ENCODE data around the gene KRT23. TPM values are rescaled to one million over a fixed set of nuclear protein-coding genes. Genes with fewer than 3 reads are reported as not detected.

KRT23 gene
- total and polyA plus RNA-seq, 2 of the 4 experiments (the other 2 are of a cell fraction) = 0.36 to 0.39 TPM

GRCh38 chr17:40961591-40961990 is 24.1 kb upstream of the KRT23 start:
- H3K4me1 ChIP-seq (ENCODE audit: control insufficient read depth, insufficient read depth, low read length) = peaks cover 8% of the 10 kb centered on the region
- H4K91ac ChIP-seq (ENCODE audit: insufficient read depth, low read depth, low read length) = no peak overlapping the region
- no peak overlapping the region for H2BK20ac ChIP-seq (ENCODE audit: low read depth, low read length)
- intact Hi-C loops (cut with micrococcal nuclease) = no loop called here
- ATAC-seq (ENCODE audit: low read depth) (no peak), DNase-seq (no peak)
- dilution Hi-C loops (cut with HindIII; ENCODE audit: low sequenced_read_pairs, unreplicated experiment) = no loop called here
- no CpG with 5 or more reads among the region's 1 CpG for WGBS, 2 experiments (ENCODE audit: extremely low coverage in 2 of 2, insufficient read length in 1 of 2)
- no peak overlapping the region for H3K56ac ChIP-seq (ENCODE audit: extremely low read depth, insufficient read depth, low read length)
- H3K9ac ChIP-seq (ENCODE audit: low read depth, low read length) = no peak overlapping the region
- H4K8ac ChIP-seq (ENCODE audit: low read depth in 2 of 2, low read length in 2 of 2) = no peak overlapping the region
- no peak overlapping the region for H2AK9ac ChIP-seq (replicated peaks; ENCODE audit: low read depth, low read length, poor library complexity)
- H3K23ac ChIP-seq (ENCODE audit: low read depth, low read length) = no peak overlapping the region
- ChIA-PET CTCF (interaction anchor here (1.0 kb wide), 1 partner anchor 361 kb away, joined by 4 read pairs; no protein-coding TSS in a partner anchor), POLR2A (ENCODE audit: unreplicated experiment) (interaction anchor here (0.5 kb wide), 1 partner anchor 418 kb away, joined by 10 read pairs; no protein-coding TSS in a partner anchor)
- no peaks in the 10 kb centered on the region for H3K79me1 ChIP-seq (ENCODE audit: low read depth in 1 of 2, low read length in 2 of 2)
- in situ Hi-C loops (cut with MboI; ENCODE audit: low sequenced_read_pairs) = no loop called here
- no peak overlapping the region for H3K4me2 ChIP-seq (ENCODE audit: low read depth, low read length)
- H3K4me3 ChIP-seq (ENCODE audit: insufficient read depth, low read depth, low read length) = no peak overlapping the region
- H3K4ac ChIP-seq (ENCODE audit: low read depth, low read length) = no peak overlapping the region
- H2BK5ac ChIP-seq (ENCODE audit: low read depth, low read length, poor library complexity, severe bottlenecking) = no peak overlapping the region
- TF ChIP-seq CHD1 (IDR thresholded peaks at IDR 0.05; ENCODE audit: low read depth, low read length) = no peak
- TF ChIP-seq MXI1 (IDR thresholded peaks at IDR 0.05; ENCODE audit: borderline replicate concordance, low read depth, low read length) = no peak
- TF ChIP-seq, protein P1, sequence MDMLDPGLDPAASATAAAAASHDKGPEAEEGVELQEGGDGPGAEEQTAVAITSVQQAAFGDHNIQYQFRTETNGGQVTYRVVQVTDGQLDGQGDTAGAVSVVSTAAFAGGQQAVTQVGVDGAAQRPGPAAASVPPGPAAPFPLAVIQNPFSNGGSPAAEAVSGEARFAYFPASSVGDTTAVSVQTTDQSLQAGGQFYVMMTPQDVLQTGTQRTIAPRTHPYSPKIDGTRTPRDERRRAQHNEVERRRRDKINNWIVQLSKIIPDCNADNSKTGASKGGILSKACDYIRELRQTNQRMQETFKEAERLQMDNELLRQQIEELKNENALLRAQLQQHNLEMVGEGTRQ (IDR thresholded peaks at IDR 0.05; ENCODE audit: low read depth, low read length) = no peak
- no peak for TF ChIP-seq NFE2L2 (IDR thresholded peaks at IDR 0.05; ENCODE audit: low read depth, low read length)
- no peak for TF ChIP-seq CTCF (conservative IDR thresholded peaks at IDR 0.05; ENCODE audit: low read depth, low read length)
- no peak for TF ChIP-seq ELK1 (IDR thresholded peaks at IDR 0.05; ENCODE audit: borderline replicate concordance, low read depth, low read length)
- no peak for TF ChIP-seq BHLHE40 (IDR thresholded peaks at IDR 0.05; ENCODE audit: low read depth, low read length)
- no peak for TF ChIP-seq CEBPB (IDR thresholded peaks at IDR 0.05; ENCODE audit: low read depth, low read length)
- no peak for TF ChIP-seq RFX5 (IDR thresholded peaks at IDR 0.05; ENCODE audit: low read depth, low read length)
- no peak for TF ChIP-seq MAZ (IDR thresholded peaks at IDR 0.05; ENCODE audit: borderline replicate concordance, low read depth, low read length)
- no peak for TF ChIP-seq SMC3 (IDR thresholded peaks at IDR 0.05; ENCODE audit: low read depth, low read length)
- TF ChIP-seq POLR2A (IDR thresholded peaks at IDR 0.05; ENCODE audit: low read depth, low read length) = no peak
- no peak for TF ChIP-seq RCOR1 (IDR thresholded peaks at IDR 0.05; ENCODE audit: insufficient replicate concordance, low read length)
- no peak for TF ChIP-seq FOS (IDR thresholded peaks at IDR 0.05; ENCODE audit: low read depth, low read length)
- no peak for TF ChIP-seq RAD21 (IDR thresholded peaks at IDR 0.05; ENCODE audit: low read length)
- no peak for TF ChIP-seq MAFK (IDR thresholded peaks at IDR 0.05; ENCODE audit: low read depth, low read length)
- no peak overlapping the region for H2AFZ ChIP-seq (replicated peaks; ENCODE audit: low read length, poor library complexity)
- BruUV-seq (replicated peaks) = no TSS peak
- no peak overlapping the region for H3K27ac ChIP-seq (ENCODE audit: insufficient read depth, low read length)
- no peak overlapping the region for H3K14ac ChIP-seq (replicated peaks; ENCODE audit: low read depth, low read length)
- 0 out of 3 replicates have a peak overlapping the region, but pooled peaks have one; percentile 11 for H2BK15ac ChIP-seq (ENCODE audit: low read depth, low read length)
- H3K9me3 ChIP-seq (ENCODE audit: control insufficient read depth, insufficient read depth, low read length) = peaks cover 6% of the 10 kb centered on the region
- no peaks in the 10 kb centered on the region for H3K27me3 ChIP-seq (ENCODE audit: control insufficient read depth, insufficient read depth, low read length)
- H2BK120ac ChIP-seq (ENCODE audit: low read depth, low read length) = no peak overlapping the region
- H3K18ac ChIP-seq (ENCODE audit: low read depth, low read length) = no peak overlapping the region; the same call in 1 of the 2 replicates
- H4K5ac ChIP-seq (ENCODE audit: low read depth, low read length) = no peak overlapping the region
- H4K20me1 ChIP-seq (ENCODE audit: insufficient read depth, low read length) = no peaks in the 10 kb centered on the region
- no peaks in the 10 kb centered on the region for H3K36me3 ChIP-seq (ENCODE audit: control insufficient read depth, insufficient read depth, low read length)
- peaks cover 9% of the 10 kb centered on the region for H3K9me1 ChIP-seq (ENCODE audit: insufficient read depth, low read length)
- peak overlapping the region; percentile 58; the same call in 1 of the 2 replicates for H2AK5ac ChIP-seq (ENCODE audit: low read depth, low read length)

Measured in IMR-90 (cell line).